PC-3 (cell line): ENCODE measurements around the gene PPP1R7.

ENCODE experiments used
- CTCF ChIP-seq: fragments of 300-600 bp; sonication (generic); conservative IDR thresholded peaks from 2 replicates; pipeline ENCODE4 v1.5.1; 2017; ENCODE audit warnings: antibody characterized with exemption, low read depth, mild to moderate bottlenecking, low read length
- EZH2 ChIP-seq: fragments of 300-600 bp; sonication (generic); IDR thresholded peaks from one replicate; pipeline ENCODE4 v1.6.1; 2017; ENCODE audit warnings: antibody characterized with exemption, mild to moderate bottlenecking, low read length; ENCODE audit not compliant: unreplicated experiment
- EZH2phosphoT487 ChIP-seq: fragments of 300-600 bp; sonication (generic); IDR thresholded peaks from 2 replicates; pipeline ENCODE4 v1.6.1; 2018; ENCODE audit warnings: mild to moderate bottlenecking, antibody characterized with exemption, low read length, borderline replicate concordance

GRCh38 chr2:241199897-241200821 is 49.9 kb downstream of the PPP1R7 start:
- no peak for TF ChIP-seq CTCF
- no peak for TF ChIP-seq EZH2phosphoT487
- no peak for TF ChIP-seq EZH2
